GM19455 (cell line): ENCODE results near the gene DTD2.
A peak's percentile ranks its signal among the peaks of the same experiment; 100 is the strongest.
"Not testable (repeated sequence)": the region's sequence is repeated elsewhere in the genome, so short reads cannot be mapped to it uniquely, and the experiment has no call there.

Experiments used
- ATAC-seq: cut with Tn5 transposase; IDR thresholded peaks from one replicate; pipeline ENCODE4 v1.9.1; 2021; ENCODE audit not compliant: unreplicated experiment

DTD2 gene

DNA sequence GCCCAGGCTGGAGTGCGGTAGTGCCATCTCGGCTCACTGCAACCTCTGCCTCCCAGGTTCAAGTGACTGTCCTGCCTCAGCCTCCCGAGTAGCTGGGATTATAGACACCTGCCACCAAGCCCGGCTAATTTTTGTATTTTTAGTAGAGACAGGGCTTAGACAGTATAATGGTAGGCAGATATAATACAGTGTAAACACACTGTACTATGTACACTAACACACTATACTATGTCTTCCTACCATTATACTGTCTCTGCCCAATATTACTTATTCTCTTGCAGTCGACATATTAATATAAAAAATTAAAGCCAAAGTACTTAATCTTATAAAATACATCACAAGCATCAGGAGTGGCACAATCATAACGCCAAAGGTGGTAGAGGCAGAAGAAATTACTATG lies 15.0 kb downstream of the DTD2 start:
- no peak for ATAC-seq

DNA sequence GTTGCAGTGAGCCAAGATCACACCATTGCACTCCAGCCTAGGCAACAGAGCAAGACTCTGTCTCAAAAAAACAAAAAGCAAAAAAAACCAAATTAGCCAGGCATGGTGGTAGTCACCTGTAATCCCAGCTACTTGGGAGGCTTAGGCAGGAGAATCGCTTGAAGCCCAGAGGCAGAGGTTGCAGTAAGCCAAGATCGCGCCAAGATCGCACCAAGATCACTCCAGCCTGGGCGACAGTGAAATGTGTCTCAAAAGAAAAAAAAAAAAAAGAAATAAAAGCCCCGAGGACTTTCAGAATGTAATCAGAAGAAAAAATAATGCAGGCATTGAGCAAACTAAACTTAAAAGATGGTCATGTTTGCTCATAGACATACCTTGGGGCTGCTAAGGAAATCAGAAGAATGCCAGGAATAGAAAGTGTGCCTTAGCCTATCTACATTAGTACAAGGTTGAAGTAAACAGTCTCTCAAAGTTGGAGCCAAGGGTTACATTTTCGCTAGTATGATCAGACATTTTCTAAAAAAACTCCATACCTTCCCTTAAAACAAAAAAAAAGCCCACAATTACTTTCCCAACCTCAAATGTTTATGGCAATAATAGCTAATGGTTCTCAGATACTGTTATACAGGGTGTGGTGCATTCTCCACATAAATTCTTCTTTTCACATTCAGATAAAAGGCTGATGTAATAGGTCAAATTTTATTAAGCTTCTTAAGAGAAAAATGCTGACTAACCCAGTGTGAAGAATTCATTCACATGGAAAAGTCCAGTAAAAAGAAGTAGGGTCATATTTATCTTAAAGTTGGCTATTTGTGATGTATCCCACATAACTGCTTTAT lies 15.8 kb downstream of the DTD2 start:
- ATAC-seq, result no peak

DNA sequence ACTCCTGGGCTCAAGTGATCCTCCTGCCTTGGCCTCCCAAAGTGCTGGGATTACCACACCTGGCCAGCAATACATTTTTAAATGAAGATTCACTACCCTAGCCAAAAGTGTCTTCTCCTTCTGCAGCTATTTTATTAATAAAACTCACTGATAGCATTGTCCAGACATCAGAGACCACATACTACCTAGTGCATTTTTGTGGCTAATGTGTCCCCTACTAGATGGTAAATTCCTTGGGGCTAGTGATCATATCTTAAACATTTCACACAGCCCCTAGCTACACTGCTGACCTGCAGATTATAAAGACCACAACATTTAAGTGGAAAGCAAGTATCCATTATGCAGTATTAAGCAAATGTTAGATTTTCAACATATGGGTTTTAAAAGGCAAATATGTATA lies 17.0 kb downstream of the DTD2 start:
- ATAC-seq, result no peak

DNA sequence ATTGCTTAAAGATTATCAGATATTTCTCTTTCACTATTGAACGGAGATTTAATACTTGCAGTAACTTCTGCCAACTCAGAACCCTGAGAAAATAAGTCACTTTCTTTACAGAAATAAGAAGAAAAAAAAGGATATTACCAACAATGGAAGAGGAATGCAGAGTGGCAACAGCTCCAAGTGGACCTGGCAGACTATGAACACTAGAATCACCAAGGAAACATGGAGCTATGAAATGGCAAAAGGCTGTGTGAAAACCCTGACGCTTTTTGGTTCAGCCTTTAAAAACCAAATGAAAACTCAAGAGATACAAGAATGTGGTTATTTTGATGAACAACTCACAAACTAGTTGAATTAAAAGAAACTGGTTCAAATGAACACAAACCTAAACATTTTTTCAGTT lies 17.7 kb downstream of the DTD2 start:
- ATAC-seq, result no peak

DNA sequence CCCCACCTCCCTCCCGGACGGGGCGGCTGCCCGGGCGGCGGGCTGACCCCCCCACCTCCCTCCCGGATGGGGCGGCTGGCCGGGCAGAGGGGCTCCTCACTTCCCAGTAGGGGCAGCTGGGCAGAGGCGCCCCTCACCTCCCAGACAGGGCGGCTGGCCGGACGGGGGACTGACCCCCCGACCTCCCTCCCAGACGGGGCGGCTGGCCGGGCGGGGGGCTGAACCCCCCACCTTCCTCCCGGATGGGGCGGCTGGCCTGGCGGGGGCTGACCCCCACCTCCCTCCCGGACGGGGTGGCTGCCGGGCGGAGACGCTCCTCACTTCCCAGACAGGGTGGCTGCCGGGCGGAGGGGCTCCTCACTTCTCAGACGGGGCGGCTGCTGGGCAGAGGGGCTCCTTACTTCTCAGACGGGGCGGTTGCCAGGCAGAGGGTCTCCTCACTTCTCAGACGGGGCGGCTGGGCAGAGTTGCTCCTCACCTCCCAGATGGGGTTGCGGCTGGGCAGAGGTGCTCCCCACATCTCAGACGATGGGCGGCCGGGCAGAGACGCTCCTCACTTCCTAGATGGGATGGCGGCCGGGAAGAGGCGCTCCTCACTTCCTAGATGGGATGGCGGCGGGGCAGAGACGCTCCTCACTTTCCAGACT lies 20.1 kb downstream of the DTD2 start:
- not testable (repeated sequence) for ATAC-seq

DNA sequence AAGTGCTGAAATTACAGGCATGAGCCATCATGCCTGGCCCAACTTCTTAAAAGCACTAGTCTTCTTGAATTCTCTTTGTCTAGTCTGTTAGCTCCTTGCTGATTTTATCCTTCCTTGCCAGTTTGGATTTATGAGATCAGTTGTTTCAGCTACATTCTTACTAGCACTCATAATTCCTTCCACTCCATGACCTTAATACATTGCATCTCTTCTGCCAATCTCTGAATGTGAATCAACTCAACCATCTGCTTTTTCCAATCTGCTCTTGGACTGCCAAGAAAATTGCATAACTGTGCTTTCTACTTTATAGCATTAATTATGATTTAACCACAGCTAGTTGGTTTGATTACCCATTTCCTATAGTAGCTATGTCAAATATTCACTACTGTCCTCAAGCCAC lies 22.0 kb downstream of the DTD2 start:
- no peak for ATAC-seq

DNA sequence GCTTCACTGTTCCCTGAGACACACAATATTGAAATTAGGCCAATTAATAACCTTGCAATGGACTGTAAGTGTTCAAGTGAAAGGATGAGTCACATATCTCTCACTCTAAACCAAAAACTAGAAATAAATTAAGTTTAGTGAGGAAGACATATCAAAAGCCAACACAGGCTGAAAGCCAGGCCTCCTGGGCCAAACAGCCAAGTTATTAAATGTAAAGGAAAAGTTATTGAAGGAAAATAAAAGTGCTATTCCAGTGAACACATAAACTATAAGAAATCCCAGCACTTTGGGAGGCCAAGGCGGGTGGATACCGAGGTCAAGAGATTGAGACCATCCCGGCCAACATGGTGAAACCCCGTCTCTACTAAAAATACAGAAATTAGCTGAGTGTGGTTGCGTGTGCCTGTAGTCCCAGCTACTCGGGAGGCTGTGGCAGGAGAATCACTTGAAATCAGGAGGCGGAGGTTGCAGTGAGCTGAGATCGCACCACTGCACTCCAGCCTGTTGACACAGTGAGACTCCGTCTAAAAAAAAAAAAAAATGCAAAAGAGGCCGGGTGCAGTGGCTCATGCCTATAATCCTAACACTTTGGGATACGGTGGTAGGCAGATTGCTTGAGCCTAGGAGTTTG lies 26.6 kb downstream of the DTD2 start:
- ATAC-seq, result no peak

DNA sequence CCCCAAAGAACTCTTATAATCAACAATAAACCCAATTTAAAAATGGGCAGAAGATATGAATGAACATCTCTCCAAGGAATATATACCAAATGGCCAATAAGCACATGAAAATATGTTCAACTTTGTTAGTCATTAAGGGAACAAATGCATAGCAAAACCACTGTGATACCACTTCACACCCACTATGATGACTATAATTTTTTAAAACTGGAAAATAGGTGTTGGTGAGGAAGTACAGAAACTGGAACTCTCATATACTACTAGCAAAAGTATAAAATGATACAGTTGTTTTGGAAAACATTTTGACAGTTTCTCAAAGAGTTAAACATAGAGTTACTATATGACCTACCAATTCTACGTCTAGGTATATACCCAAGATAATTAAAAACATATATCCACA lies 27.5 kb downstream of the DTD2 start:
- ATAC-seq, result no peak

DNA sequence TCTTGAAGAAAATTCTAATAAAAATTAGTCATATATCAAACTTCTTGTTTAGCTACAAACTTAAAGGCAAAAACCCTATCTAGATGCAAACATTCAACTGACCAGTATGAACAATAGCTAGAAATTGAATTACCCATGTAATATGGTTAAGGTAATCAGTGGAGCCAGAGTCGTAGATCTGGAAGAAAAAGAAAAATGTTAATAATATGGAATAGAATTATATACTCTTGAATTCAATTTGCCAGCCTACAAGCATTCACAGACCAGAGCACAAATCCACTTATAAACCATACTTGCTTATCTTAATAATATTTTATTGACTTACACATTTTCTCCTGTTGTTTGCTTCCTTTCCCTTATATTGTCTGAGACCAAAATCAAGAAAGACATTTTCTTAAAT lies 29.3 kb downstream of the DTD2 start:
- no peak for ATAC-seq

DNA sequence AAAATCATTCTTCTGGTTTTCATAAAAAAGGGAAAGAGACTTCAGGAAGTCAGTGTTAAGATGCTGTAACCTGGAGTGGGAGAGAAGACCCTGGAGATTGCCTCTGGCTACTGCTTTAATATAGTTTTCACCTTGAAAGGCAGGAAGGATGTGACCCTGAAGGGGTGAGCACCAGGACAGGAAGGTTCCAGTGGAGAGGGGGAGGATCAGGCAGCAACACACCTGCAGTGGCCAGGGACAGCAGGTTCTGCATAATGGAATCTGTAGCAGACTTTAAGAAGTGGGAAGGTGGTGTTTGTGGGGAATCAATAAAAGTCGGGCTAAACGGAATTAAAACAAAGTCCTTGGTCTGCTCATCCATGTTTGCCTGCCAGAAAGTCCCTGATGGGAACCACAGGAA lies 30.6 kb downstream of the DTD2 start:
- no peak for ATAC-seq

DNA sequence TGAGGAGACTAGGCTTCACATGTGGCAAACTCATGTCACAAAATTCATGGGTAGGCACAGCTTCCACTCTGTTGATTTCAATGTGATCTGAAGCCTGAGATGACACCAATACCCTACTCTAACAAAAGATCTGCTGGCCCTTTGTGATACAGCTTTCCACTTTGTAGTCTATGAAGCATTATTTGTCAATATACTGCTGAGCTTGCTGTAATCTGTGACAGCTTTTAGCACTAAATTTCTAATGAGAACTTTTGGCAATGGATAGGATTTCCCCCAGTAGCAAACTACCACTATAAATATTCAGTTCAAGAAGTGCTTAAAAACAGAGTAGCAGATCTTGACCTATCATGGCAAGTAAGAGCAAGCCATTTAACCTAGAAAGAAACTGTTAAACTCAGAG lies 31.4 kb downstream of the DTD2 start:
- no peak for ATAC-seq

DNA sequence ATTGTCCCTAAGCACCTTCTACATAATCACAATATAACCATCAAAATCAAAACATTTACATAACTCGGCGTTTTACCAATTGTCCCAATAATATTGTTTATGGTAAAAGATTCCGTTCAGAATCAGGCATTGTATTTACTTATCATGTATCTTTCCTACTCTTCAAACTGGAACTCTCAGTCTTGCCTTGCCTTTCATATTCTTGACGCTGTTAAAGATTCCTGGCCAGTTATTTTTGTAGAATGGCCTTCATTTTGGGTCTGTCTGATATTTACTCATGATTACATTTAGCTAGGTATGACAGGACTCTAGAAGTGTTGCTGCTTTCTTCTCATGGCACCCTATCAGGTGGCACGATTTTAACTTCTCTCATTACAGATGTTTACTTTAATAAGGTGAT lies 36.1 kb downstream of the DTD2 start:
- ATAC-seq, result no peak

DNA sequence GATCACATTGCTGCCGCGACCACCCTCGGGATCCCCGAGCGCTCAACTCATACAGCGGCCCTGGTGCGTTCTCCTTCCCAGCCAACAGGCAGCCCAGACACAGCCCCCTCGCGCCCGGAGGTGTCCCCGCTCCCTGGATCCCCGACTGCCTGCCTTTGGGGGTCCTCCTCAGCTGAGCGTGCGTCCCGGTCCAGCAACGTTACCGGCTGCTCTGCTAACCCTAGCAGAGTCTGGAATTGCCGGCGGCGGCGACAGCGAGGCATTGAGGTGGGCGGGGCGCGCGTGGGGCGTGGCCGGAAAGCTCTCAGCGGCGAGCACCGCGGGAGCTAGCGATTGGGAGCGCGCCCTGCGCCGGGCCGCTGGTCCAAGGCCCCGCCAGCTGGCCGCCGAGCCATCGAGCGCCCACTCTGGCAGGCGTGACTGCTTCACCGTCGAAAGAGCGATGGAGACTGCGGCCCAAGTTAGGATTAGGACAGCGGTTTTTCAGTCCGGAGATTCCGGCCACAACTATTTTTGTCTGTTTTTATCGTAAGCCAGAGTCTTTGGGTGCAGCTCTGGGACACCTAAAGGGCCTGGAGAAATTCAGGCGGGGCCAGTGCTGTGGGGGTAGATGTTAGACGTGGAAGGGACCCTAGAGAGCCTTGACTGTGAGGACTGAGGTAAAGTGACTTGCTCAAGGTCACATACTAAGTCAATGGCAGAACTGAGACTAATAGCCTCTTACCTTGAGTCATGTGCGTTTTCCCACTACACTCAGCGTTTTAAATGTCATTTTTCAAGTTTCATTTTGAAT lies 36.8 kb downstream of the DTD2 start, which contains the start of gene HEATR5A:
TSS of gene HEATR5A (minus strand) at position 232 of the 793 bp plus-strand sequence. CDS start 17,575 bp downstream, outside the sequence.
- ATAC-seq, result peak; percentile 97

DNA sequence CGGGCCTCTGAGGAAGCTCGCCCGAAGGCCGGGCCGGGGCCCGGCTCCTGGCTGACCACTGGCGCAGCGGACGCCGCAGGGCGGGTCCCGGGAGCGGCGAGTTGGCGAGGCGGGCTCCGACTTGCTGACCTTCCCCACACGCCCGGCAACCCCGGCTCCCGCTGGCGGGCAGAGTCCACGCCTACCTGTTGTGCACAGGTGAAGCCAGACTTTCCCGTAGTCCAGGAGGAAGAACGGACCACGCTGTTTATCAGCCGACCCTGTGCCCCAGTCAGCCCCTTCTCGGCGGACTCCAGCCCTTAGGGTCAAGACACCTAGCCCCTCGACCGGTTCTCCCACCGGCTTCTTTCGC lies 37.4 kb downstream of the DTD2 start:
- peak; percentile 23 for ATAC-seq

DNA sequence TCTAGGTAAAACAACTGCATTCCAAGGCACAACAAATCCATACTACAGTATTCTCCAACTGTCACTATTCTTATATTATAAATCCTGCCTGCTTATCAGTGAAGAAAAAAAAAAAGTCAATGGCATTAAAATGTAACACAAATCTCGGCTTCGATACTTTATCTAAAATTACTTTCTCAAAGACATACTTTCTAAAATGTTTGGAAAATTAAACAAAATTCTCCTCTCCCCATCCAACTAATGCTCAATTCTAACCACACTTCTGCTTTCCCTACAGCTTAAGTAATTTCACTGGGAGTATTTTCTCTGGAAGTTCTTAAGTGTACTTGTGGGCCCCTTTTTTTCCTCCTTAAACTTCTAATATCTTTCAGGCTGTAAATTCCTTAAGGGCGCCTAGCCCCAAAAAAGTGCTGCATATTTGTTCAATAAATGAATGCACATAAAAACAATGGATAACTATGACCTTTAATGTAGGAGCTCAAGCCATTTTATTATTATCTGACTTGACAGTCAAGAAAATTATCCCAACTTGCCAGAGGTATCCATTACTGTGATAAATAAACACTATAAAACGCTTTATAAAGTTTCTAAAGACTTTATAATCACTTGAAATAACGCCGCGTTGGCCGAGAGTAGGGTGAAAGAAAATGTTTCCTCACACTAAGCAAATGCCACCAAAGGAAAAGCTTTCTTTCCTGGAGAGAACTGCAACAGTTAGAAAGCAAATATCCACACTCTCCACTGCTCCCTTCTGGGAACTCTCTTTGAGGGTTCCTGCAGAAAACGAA lies 37.9 kb downstream of the DTD2 start:
- ATAC-seq, result no peak

DNA sequence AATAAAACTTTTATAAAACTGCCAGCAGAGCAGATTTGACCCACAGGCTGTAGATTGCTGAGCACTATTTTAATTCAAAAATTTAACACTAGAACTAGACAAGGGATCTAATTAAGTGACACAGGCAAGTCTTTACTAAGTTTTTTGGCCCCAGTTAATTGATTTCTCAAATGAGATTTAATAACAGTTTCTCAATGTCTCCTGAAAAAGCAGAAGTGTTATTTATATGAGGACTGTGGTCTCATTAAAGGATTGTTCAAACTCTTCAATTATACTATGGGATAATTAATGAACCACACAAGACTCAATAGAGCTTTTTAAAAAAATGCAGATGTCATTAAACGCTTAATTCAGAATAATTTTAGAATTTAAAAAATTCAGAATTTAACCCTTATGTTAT lies 38.9 kb downstream of the DTD2 start:
- ATAC-seq, result no peak

DNA sequence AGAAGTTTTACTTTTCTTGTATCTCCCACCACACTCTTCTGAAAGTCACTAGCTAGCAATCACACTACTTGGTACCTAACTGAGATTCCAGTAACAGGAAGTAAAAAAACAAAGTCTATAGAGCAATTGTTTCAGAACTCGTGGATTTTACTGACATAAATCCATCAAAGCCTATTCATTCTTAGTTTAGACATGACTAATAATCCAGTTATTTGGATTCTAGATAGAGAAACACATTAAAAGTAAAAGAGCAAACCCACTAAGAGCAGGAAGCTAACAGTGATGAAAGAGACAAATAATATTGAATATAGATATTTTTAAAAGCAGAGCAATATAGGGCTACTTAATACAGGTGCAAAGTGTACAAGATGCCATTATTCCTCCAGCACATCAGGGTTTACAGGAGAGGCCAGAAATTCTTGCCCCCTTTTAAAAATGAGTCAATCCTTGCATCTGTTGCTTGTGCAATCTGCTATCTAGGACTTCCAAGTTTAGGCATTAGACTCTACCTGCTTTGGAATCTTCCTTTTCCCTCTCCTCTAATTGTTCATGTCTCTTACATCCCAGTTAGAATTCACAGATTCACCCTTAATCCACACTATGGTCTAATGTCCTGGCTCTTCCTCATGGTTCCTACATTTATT lies 43.0 kb downstream of the DTD2 start:
- no peak for ATAC-seq

DNA sequence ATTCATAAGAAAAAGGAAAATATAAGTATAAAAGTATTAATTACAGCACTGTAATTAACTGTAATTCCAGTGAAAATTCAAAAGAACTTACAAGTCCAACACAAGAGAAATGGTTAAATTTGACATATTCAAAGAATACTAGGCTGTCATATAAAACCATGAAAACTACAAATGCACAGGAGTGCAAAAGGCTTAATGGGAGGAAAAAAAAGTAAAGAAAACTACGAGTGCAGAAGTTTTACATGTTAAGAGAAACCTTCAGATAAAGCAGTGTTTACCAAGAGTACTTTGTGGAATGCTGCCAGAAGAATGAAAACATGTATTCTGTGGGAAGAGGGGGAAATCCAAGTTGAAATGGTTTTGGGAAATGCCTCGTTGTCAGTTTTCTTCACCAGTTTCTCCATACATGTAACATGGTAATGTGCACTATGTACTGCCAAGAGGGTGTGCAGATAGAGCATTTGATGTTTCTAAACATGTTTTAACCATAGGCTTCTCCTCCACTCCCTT lies 46.0 kb downstream of the DTD2 start:
- ATAC-seq, result no peak

DNA sequence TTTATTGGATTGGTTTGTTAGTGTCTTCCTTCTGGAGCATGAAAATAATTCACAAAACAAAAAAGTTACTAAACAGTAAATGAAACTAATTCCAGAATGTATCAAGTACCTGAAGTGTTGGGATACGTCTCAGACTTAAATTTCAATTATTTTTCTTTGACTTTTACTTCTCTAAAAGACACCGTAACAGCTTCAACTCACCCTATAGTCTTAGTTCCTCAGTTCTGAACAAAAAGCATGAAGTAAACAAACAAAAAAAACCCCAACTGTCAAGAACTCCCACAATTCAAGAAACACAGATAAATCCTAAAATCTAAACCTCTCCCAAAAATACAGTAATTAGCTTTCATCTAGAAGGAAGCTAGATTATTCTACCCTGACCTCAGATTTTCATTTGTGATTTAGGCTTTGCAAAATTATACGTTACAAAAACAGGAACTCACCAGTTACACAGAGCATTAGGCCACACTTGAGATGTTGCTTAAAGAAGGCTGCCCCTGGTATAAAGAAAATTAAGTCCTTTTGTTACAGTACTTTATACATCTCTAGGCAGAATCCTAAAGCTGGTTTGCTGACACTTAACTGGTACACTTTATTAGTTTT lies 47.2 kb downstream of the DTD2 start:
- no peak for ATAC-seq
